GM19035 (cell line): Measurements from ENCODE around the gene MYADM.
"Not testable (repeated sequence)": the region's sequence is repeated elsewhere in the genome, so short reads cannot be mapped to it uniquely, and the experiment has no call there.

Experiments
- ATAC-seq: cut with Tn5 transposase; IDR thresholded peaks from one replicate; pipeline ENCODE4 v1.9.1; 2021; ENCODE audit not compliant: unreplicated experiment

MYADM gene

GRCh38 chr19:53868091-53868891 lies 608 bp downstream of the MYADM start:
- no peak for ATAC-seq

GRCh38 chr19:53868892-53869804 lies 1.5 kb downstream of the MYADM start:
- ATAC-seq: no peak

GRCh38 chr19:53869805-53870484 lies 2.3 kb downstream of the MYADM start:
- not testable (repeated sequence) for ATAC-seq

GRCh38 chr19:53870485-53870844 lies 2.8 kb downstream of the MYADM start:
- ATAC-seq: no peak

- no peak for ATAC-seq
Measured at GRCh38 chr19:53871454-53871853, 3.8 kb downstream of the MYADM start.

- ATAC-seq: no peak
Measured at GRCh38 chr19:53872762-53873161, 5.1 kb downstream of the MYADM start.

- no peak for ATAC-seq
Measured at GRCh38 chr19:53873773-53874605, 6.3 kb downstream of the MYADM start.

- no peak for ATAC-seq
Measured at GRCh38 chr19:53874606-53874990, 6.9 kb downstream of the MYADM start.

GRCh38 chr19:53875602-53876325 lies 8.1 kb downstream of the MYADM start:
- ATAC-seq: no peak

GRCh38 chr19:53876651-53877224 lies 9.1 kb downstream of the MYADM start:
- ATAC-seq: no peak

- no peak for ATAC-seq
Measured at GRCh38 chr19:53877361-53877766, 9.7 kb downstream of the MYADM start.

GRCh38 chr19:53878776-53879139 lies 11.1 kb downstream of the MYADM start:
- ATAC-seq: no peak

- ATAC-seq: peak; percentile 78
Measured at GRCh38 chr19:53879140-53880081, 11.7 kb downstream of the MYADM start.

GRCh38 chr19:53880711-53881481 lies 13.2 kb downstream of the MYADM start:
- ATAC-seq: no peak

- ATAC-seq: no peak
Measured at GRCh38 chr19:53881482-53882390, 14.1 kb downstream of the MYADM start, which contains the start of gene PRKCG. Gene PRKCG, plus strand, starts transcription at chr19:53882197. Its CDS starts 298 bp downstream, at chr19:53882495.

GRCh38 chr19:53882391-53883050 lies 14.8 kb downstream of the MYADM start:
- no peak for ATAC-seq
